MM.1S (cell line): ENCODE measurements around the gene MLPH.
A peak's percentile ranks its signal among the peaks of the same experiment; 100 is the strongest.

ENCODE experiments used
- DNase-seq: peaks from one replicate; pipeline ENCODE4 v3.0.0-alpha.2; 2015
- H2AFZ ChIP-seq: fragments of 300-600 bp; sonication (generic); 2 replicates; pipeline ENCODE4 v1.6.0; 2016; ENCODE audit warnings: antibody characterized with exemption, low read length
- H3F3A ChIP-seq: fragments of 300-600 bp; sonication (generic); 2 replicates; pipeline ENCODE4 v1.6.1; 2016; ENCODE audit warnings: mild to moderate bottlenecking, antibody characterized with exemption, low read length, moderate library complexity, mixed read lengths; ENCODE audit not compliant: insufficient read depth
- H3K27ac ChIP-seq: fragments of 300-600 bp; sonication (generic); 2 replicates; pipeline ENCODE4 v1.5.1; 2016; ENCODE audit warnings: mild to moderate bottlenecking, low read length
- H3K27me3 ChIP-seq: fragments of 300-600 bp; sonication (generic); replicated peaks from 2 replicates; pipeline ENCODE4 v1.6.0; 2016; ENCODE audit warnings: low read length; ENCODE audit not compliant: insufficient read depth
- H3K36me3 ChIP-seq: fragments of 300-600 bp; sonication (generic); replicated peaks from 2 replicates; pipeline ENCODE4 v1.6.1; 2016; ENCODE audit warnings: mild to moderate bottlenecking, low read length, mixed read lengths; ENCODE audit not compliant: insufficient read depth
- H3K4me1 ChIP-seq: fragments of 300-600 bp; sonication (generic); 2 replicates; pipeline ENCODE4 v1.6.1; 2016; ENCODE audit warnings: low read length, mixed read lengths
- H3K4me2 ChIP-seq: fragments of 300-600 bp; sonication (generic); 2 replicates; pipeline ENCODE4 v1.6.0; 2016; ENCODE audit warnings: low read depth, low read length
- H3K4me3 ChIP-seq: fragments of 300-600 bp; sonication (generic); 2 replicates; pipeline ENCODE4 v1.5.1; 2016; ENCODE audit warnings: low read length, mixed read lengths
- H3K79me2 ChIP-seq: fragments of 300-600 bp; sonication (generic); 2 replicates; pipeline ENCODE4 v1.6.1; 2016; ENCODE audit warnings: mixed run types, low read length, mixed read lengths
- H3K9ac ChIP-seq: fragments of 300-600 bp; sonication (generic); 2 replicates; pipeline ENCODE4 v1.6.1; 2016; ENCODE audit warnings: low read length, mixed read lengths
- H3K9me2 ChIP-seq: fragments of 300-600 bp; sonication (generic); replicated peaks from 2 replicates; pipeline ENCODE4 v1.6.1; 2016; ENCODE audit warnings: mild to moderate bottlenecking, low read length, mixed read lengths; ENCODE audit not compliant: insufficient read depth
- H3K9me3 ChIP-seq: fragments of 300-600 bp; sonication (generic); replicated peaks from 2 replicates; pipeline ENCODE4 v1.6.1; 2016; ENCODE audit warnings: mild to moderate bottlenecking, low read length, mixed read lengths; ENCODE audit not compliant: insufficient read depth
- H4K20me1 ChIP-seq: fragments of 300-600 bp; sonication (generic); 2 replicates; pipeline ENCODE4 v1.6.1; 2016; ENCODE audit warnings: mild to moderate bottlenecking, low read length, moderate library complexity, mixed read lengths; ENCODE audit not compliant: insufficient read depth
- EZH2 ChIP-seq: fragments of 300-600 bp; sonication (generic); optimal IDR thresholded peaks from 2 replicates; pipeline ENCODE3; 2017; ENCODE audit warnings: low read depth, mild to moderate bottlenecking, antibody characterized with exemption, low read length, mixed read lengths
- EZH2phosphoT487 ChIP-seq: fragments of 300-600 bp; sonication (generic); IDR thresholded peaks from 2 replicates; pipeline ENCODE4 v1.6.1; 2018; ENCODE audit warnings: antibody characterized with exemption, low read length
- TF ChIP-seq, protein P1 (sequence below): fragments of 300-600 bp; sonication (generic); IDR thresholded peaks from 2 replicates; pipeline ENCODE4 v1.5.1; 2016; ENCODE audit warnings: antibody characterized with exemption, low read length, mixed read lengths

MLPH gene

DNA sequence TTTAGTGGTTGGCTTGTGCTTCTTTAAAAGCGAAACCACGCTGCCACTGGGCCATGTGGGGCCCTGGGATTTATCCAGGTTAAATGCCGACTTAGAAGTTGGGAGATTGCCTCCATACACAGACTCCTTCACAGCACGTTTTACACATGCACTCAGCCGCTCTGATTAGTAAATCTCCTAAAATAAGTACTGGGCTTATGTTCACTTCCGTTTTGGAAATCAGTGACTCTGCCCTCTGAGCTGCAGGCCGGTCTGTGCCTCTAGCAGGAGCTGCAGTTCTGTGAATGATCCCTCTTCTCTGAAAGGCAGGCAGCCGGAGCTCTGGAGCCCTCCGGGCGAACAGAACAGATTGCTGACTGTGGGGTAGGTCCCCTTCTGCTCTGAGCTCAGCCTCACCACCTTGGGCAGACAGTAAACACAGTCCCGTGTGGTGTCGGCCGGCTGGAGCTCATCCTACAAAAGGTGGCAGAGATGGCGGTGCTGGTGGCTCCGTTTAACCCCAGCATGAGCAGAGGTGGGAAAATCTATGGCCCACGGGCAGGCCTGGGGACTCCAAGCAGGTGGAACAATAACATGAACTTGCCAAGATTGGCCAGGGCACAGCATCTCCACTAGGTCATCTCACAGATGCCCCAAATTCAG is 113.3 kb downstream of the MLPH start:
- H3K9me2 ChIP-seq: no peaks in the 10 kb centered on the region
- no peaks in the 10 kb centered on the region for H3F3A ChIP-seq
- H3K9ac ChIP-seq: peak overlapping the region; percentile 35
- peak overlapping the region; percentile 85 for H2AFZ ChIP-seq
- peak overlapping the region; percentile 42 for H3K4me3 ChIP-seq
- no peaks in the 10 kb centered on the region for H4K20me1 ChIP-seq
- peak; percentile 76 for DNase-seq
- H3K36me3 ChIP-seq: no peaks in the 10 kb centered on the region
- no peaks in the 10 kb centered on the region for H3K9me3 ChIP-seq
- peak overlapping the region; percentile 81 for H3K4me2 ChIP-seq
- TF ChIP-seq, protein P1, sequence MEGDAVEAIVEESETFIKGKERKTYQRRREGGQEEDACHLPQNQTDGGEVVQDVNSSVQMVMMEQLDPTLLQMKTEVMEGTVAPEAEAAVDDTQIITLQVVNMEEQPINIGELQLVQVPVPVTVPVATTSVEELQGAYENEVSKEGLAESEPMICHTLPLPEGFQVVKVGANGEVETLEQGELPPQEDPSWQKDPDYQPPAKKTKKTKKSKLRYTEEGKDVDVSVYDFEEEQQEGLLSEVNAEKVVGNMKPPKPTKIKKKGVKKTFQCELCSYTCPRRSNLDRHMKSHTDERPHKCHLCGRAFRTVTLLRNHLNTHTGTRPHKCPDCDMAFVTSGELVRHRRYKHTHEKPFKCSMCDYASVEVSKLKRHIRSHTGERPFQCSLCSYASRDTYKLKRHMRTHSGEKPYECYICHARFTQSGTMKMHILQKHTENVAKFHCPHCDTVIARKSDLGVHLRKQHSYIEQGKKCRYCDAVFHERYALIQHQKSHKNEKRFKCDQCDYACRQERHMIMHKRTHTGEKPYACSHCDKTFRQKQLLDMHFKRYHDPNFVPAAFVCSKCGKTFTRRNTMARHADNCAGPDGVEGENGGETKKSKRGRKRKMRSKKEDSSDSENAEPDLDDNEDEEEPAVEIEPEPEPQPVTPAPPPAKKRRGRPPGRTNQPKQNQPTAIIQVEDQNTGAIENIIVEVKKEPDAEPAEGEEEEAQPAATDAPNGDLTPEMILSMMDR: peak; percentile 35
- TF ChIP-seq EZH2phosphoT487: no peak
- peaks cover 36% of the 10 kb centered on the region for H3K4me1 ChIP-seq
- no peaks in the 10 kb centered on the region for H3K27me3 ChIP-seq
- H3K27ac ChIP-seq: peak overlapping the region; percentile 50; the same call in 1 of the 2 replicates
- H3K79me2 ChIP-seq: no peaks in the 10 kb centered on the region

DNA sequence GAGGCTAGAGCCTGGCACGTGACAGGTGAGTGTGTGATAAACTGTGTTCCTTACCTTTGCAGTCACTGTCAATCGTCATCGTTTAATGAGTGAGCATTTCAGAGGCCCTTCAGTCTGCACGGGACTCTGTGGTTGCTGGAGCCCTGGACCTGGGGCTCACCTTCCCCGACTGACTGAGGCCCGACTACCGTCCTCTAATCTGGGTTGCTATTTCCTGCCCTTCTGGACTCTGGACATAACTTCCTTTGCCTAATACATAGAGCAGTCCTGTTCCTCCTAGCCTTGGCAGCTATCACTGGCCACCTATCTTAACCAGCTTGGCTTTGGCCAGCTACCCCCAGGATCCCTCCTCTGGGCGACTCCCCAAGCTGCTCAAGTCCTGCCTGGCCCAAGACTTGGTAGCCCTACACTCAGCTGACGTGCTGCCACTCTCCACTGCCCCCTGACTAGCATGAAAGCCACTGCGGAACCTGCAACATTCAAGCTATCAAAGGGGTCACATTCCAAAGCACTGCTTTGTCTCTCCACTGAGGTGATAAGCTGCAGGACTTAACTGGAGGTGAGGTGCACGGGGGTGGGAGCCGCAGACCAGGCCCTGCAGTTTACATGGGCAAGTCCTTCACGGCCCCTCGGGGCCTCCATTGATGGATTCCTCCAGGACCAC is 114.5 kb downstream of the MLPH start:
- Histone ChIP-seq H3K27me3 (no peaks in the 10 kb centered on the region), H3K4me3 (no peak overlapping the region), H3K27ac (no peak overlapping the region), H3K4me2 (no peak overlapping the region), H3F3A (no peaks in the 10 kb centered on the region), H4K20me1 (no peaks in the 10 kb centered on the region), H2AFZ (no peak overlapping the region), H3K9me3 (no peaks in the 10 kb centered on the region), H3K79me2 (no peaks in the 10 kb centered on the region), H3K9ac (no peak overlapping the region), H3K9me2 (no peaks in the 10 kb centered on the region), H3K36me3 (no peaks in the 10 kb centered on the region), H3K4me1 (peaks cover 36% of the 10 kb centered on the region)
- TF ChIP-seq, protein P1: no peak
- TF ChIP-seq EZH2phosphoT487 (no peak), EZH2 (no peak)
- DNase-seq: no peak

DNA sequence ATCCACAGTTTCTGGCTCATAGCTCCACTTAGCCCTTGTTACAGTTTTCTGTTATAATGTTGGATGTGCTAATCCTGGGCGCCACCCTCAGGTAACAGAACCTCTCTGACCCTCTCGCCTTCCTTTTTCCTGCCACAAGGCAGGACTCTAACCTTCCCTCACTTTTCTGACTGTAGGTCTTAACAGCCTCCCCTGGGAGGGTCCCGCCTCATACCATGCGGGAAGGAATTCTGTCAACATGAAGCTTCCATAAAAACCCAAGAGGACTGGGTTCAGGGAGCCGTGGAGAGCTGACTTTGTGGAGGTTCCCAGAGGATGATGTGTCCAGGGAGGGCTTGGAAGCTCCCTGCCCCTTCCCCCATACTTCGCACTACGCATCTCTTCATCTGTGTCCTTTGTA is 115.4 kb downstream of the MLPH start:
- no peaks in the 10 kb centered on the region for H3K27me3 ChIP-seq
- no peak overlapping the region for H3K9ac ChIP-seq
- DNase-seq: no peak
- no peaks in the 10 kb centered on the region for H4K20me1 ChIP-seq
- H3K4me2 ChIP-seq: no peak overlapping the region
- no peak overlapping the region for H2AFZ ChIP-seq
- H3F3A ChIP-seq: no peaks in the 10 kb centered on the region
- H3K27ac ChIP-seq: peak overlapping the region; percentile 89; the same call in 1 of the 2 replicates
- H3K4me1 ChIP-seq: peaks cover 36% of the 10 kb centered on the region
- H3K4me3 ChIP-seq: no peak overlapping the region
- no peaks in the 10 kb centered on the region for H3K79me2 ChIP-seq
- H3K9me3 ChIP-seq: no peaks in the 10 kb centered on the region
- TF ChIP-seq, protein P1: no peak
- no peak for TF ChIP-seq EZH2
- no peaks in the 10 kb centered on the region for H3K36me3 ChIP-seq
- no peaks in the 10 kb centered on the region for H3K9me2 ChIP-seq
